Activated CD4-positive, alpha-beta T cell treated with anti-CD3 and anti-CD28 coated beads for 48 hours (primary cell): ENCODE measurements around the gene PAPSS2.
"Not testable (repeated sequence)": the region's sequence is repeated elsewhere in the genome, so short reads cannot be mapped to it uniquely, and the experiment has no call there.

Source experiments
- DNase-seq: peaks from one replicate; pipeline ENCODE4 v3.0.0-alpha.2; 2020

Gene PAPSS2

GRCh38 chr10:87712913-87713616, 53.4 kb downstream of the PAPSS2 start:
- no peak for DNase-seq

GRCh38 chr10:87713707-87714106, 54.0 kb downstream of the PAPSS2 start:
- no peak for DNase-seq

GRCh38 chr10:87715552-87716347, 56.1 kb downstream of the PAPSS2 start:
- DNase-seq, result no peak

GRCh38 chr10:87716348-87716670, 56.6 kb downstream of the PAPSS2 start:
- DNase-seq, result no peak

GRCh38 chr10:87720665-87721064, 61.0 kb downstream of the PAPSS2 start:
- DNase-seq, result no peak

GRCh38 chr10:87721781-87722180, 62.1 kb downstream of the PAPSS2 start:
- DNase-seq, result no peak

GRCh38 chr10:87722716-87723115, 63.0 kb downstream of the PAPSS2 start:
- no peak for DNase-seq

- no peak for DNase-seq
Measured at GRCh38 chr10:87723500-87723899, 63.8 kb downstream of the PAPSS2 start.

GRCh38 chr10:87724789-87725188, 65.1 kb downstream of the PAPSS2 start:
- no peak for DNase-seq

- DNase-seq, result no peak
Measured at GRCh38 chr10:87729940-87730339, 70.3 kb downstream of the PAPSS2 start.

GRCh38 chr10:87733081-87733480, 73.4 kb downstream of the PAPSS2 start:
- no peak for DNase-seq

GRCh38 chr10:87734987-87735827, 75.5 kb downstream of the PAPSS2 start:
- DNase-seq, result no peak

GRCh38 chr10:87738253-87738652, 78.6 kb downstream of the PAPSS2 start:
- DNase-seq, result not testable (repeated sequence)

GRCh38 chr10:87739703-87740102, 80.0 kb downstream of the PAPSS2 start:
- no peak for DNase-seq

GRCh38 chr10:87740254-87740655, 80.6 kb downstream of the PAPSS2 start:
- DNase-seq, result no peak

- DNase-seq, result not testable (repeated sequence)
Measured at GRCh38 chr10:87742992-87743610, 83.4 kb downstream of the PAPSS2 start.

- DNase-seq, result no peak
Measured at GRCh38 chr10:87744606-87745005, 84.9 kb downstream of the PAPSS2 start.

- DNase-seq, result no peak
Measured at GRCh38 chr10:87746911-87747310, 87.2 kb downstream of the PAPSS2 start.

GRCh38 chr10:87748244-87748643, 88.6 kb downstream of the PAPSS2 start:
- not testable (repeated sequence) for DNase-seq

- no peak for DNase-seq
Measured at GRCh38 chr10:87750001-87750671, 90.5 kb downstream of the PAPSS2 start.

GRCh38 chr10:87750817-87751216, 91.1 kb downstream of the PAPSS2 start:
- DNase-seq, result no peak

- no peak for DNase-seq
Measured at GRCh38 chr10:87751274-87751673, 91.6 kb downstream of the PAPSS2 start.

- DNase-seq, result no peak
Measured at GRCh38 chr10:87752566-87752965, 92.9 kb downstream of the PAPSS2 start.
